ENCODE measurements around the gene COMMD10. TPM values are rescaled to one million over a fixed set of nuclear protein-coding genes. Genes with fewer than 3 reads are reported as not detected.

The COMMD10 gene
- polyA plus RNA-seq (2013, experiment 1 of 2): 21.9 TPM
- 22.7 TPM for polyA plus RNA-seq (2013, experiment 2 of 2)

DNA sequence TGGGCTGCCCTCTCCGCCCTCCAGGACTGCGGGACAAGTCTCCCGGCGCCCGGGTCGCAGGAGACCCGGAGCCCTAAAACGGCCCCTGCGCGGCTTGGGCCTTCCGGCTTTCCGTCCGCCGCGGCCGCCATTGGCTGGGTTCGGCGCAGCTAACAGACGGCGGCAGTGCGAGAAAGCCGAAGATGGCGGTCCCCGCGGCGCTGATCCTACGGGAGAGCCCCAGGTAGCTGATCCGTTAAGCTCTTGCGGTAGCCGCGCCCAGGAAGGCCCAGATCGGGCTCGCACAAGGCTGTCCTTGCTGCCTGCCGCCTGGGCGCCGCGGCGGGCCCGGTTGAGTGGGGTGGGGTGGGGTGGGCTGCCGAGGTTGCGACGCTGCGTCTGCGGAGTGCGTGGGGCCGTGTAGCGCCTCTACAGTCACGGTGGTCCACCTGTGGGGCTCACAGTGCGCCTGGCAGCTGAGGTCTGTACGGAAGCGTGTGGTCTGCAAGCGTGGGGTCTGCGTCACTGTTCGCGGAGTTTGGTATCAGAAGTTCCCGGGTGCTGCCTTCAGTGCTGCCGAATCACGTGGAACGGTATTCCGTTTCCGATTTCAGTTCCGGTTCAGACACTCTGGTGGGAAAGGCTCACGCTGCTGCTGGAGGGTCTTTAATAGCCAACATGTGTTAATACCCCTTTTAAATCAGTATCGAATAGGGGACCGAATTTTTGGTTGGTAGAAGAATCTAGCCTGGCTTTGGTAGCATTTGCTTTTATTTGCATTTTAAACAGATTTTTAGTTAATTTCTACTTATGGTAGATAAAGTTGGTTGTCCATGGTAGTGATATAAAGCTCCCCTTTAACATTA, at the start of gene COMMD10:
Gene COMMD10 (plus strand): TSS at position 155 of the 845 bp plus-strand sequence.
- H2BK15ac ChIP-seq (ENCODE audit: low read depth, poor library complexity, severe bottlenecking): no peak within 1 kb of the TSS
- no peak within 1 kb of the TSS for H2BK12ac ChIP-seq (ENCODE audit: low read length in 2 of 2)
- H3K9ac ChIP-seq (ENCODE audit: low read length): peak within 1 kb of the TSS; percentile 97
- peaks cover 6 to 8% of the 10 kb centered on the region in 2 experiments for H3K36me3 ChIP-seq (ENCODE audit: control insufficient read depth in 1 of 2, insufficient read depth in 2 of 2, low read depth in 1 of 2, low read length in 2 of 2)
- peak within 1 kb of the TSS; percentile 90 to 96 for H3K18ac ChIP-seq (ENCODE audit: low read depth in 1 of 2, low read length in 2 of 2)
- no peak within 1 kb of the TSS for H3K23ac ChIP-seq (ENCODE audit: low read length in 2 of 2)
- WGBS: under 1% methylated on average over 61 of the region's 65 CpGs
- H3K4me2 ChIP-seq (ENCODE audit: low read length, poor library complexity, severe bottlenecking): peak within 1 kb of the TSS; percentile 50
- peak within 1 kb of the TSS; percentile 55 for H4K91ac ChIP-seq (ENCODE audit: low read length)
- H3K9me3 ChIP-seq (ENCODE audit: control insufficient read depth, low read length): no peaks in the 10 kb centered on the region
- H3K27ac ChIP-seq (ENCODE audit: low read length, poor library complexity, severe bottlenecking): peak within 1 kb of the TSS; percentile 61
- peaks cover 15% of the 10 kb centered on the region for H3K79me1 ChIP-seq (replicated peaks; ENCODE audit: low read length, poor library complexity, severe bottlenecking)
- peak within 1 kb of the TSS in 1 of 2 experiments; percentile 45 for H3K14ac ChIP-seq (ENCODE audit: low read length in 2 of 2)
- peaks cover 4% of the 10 kb centered on the region for H3K4me1 ChIP-seq (ENCODE audit: control insufficient read depth, insufficient read depth, low read depth, low read length)
- H2AFZ ChIP-seq (ENCODE audit: low read depth, low read length): peak within 1 kb of the TSS; percentile 79
- peak within 1 kb of the TSS; percentile 80 to 86 for H3K4me3 ChIP-seq (ENCODE audit: insufficient read depth in 1 of 2, low read depth in 1 of 2, low read length in 2 of 2)
- H4K8ac ChIP-seq (ENCODE audit: low read length): peak within 1 kb of the TSS; percentile 77
- H2AK5ac ChIP-seq (ENCODE audit: low read length, severe bottlenecking): no peak within 1 kb of the TSS
- H3K4ac ChIP-seq (ENCODE audit: low read depth in 1 of 2, low read length in 2 of 2): peak within 1 kb of the TSS; percentile 42 to 79
- peak within 1 kb of the TSS; percentile 3 for H2BK5ac ChIP-seq (ENCODE audit: low read depth, low read length, poor library complexity, severe bottlenecking)
- DNase-seq: peak; percentile 86
- H3K27me3 ChIP-seq (ENCODE audit: control insufficient read depth in 1 of 2, insufficient read depth in 1 of 2, low read length in 2 of 2): no peaks in the 10 kb centered on the region
- peak within 1 kb of the TSS; percentile 65 for H2BK120ac ChIP-seq (ENCODE audit: low read depth, low read length)

DNA sequence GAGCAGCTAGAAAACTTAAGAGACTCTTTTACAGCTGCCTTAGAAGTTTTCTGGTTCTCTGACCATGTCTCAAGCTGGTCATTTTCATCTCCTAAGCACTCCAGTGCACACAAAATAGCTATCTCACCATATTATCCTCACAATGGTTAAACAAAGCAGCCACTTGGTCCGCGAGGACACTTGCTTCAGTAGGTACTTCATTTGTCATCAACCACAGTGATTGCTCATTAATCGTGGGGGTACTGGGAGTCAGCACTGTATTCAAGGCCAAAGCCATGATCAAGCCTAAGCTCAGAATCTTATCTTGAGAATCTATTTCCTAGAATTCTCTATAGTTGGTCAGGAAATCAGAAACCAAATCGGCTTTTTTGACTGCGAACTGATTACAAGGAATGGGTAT, 49.7 kb upstream of the COMMD10 start:
- H3K79me1 ChIP-seq (replicated peaks; ENCODE audit: low read length, poor library complexity, severe bottlenecking): no peaks in the 10 kb centered on the region
- WGBS: 95% methylated on average over 5 of the region's 5 CpGs

DNA sequence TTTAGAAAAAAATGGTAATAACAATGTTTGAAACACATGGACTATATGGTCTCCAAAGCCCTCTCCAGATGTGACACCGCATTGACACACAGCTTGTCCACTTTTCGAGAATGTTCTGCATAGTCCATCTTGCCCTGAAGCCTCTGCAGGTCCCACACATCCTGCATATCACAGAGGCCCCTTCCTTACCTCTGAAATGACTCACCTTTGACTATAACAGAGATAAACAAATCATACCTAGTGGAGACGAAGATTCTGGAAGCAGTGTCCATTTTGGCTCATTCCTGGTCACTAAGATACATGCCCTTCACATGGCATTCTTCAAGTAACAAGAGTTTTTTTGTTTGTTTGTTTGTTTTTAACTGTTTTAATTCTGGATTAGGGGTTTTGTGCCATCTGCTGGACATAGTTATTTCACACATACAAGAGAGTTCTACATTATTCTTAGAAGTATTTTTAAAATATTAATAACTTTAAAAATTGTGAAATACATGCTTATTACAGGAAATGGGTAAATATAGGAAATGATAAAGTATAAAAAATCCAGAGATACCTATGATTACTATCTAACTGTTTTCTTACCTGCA, 47.5 kb upstream of the COMMD10 start:
- Histone ChIP-seq H2BK12ac (ENCODE audit: low read length in 2 of 2) (no peak overlapping the region), H3K4me1 (ENCODE audit: control insufficient read depth, insufficient read depth, low read depth, low read length) (no peaks in the 10 kb centered on the region), H4K8ac (ENCODE audit: low read length) (no peak overlapping the region), H3K27me3 (ENCODE audit: control insufficient read depth in 1 of 2, insufficient read depth in 1 of 2, low read length in 2 of 2) (peaks cover 0 to 9% of the 10 kb centered on the region in 2 experiments), H2BK15ac (ENCODE audit: low read depth, poor library complexity, severe bottlenecking) (no peak overlapping the region), H3K79me1 (replicated peaks; ENCODE audit: low read length, poor library complexity, severe bottlenecking) (no peaks in the 10 kb centered on the region), H3K9me3 (ENCODE audit: control insufficient read depth, low read length) (no peaks in the 10 kb centered on the region), H3K18ac (ENCODE audit: low read depth in 1 of 2, low read length in 2 of 2) (no peak overlapping the region), H3K4me3 (ENCODE audit: insufficient read depth in 1 of 2, low read depth in 1 of 2, low read length in 2 of 2) (no peak overlapping the region), H2AFZ (ENCODE audit: low read depth, low read length) (no peak overlapping the region), H3K23ac (ENCODE audit: low read length in 2 of 2) (no peak overlapping the region), H2BK120ac (ENCODE audit: low read depth, low read length) (no peak overlapping the region), H3K27ac (ENCODE audit: low read length, poor library complexity, severe bottlenecking) (no peak overlapping the region), H3K9ac (ENCODE audit: low read length) (no peak overlapping the region), H4K91ac (ENCODE audit: low read length) (no peak overlapping the region), H3K4me2 (ENCODE audit: low read length, poor library complexity, severe bottlenecking) (no peak overlapping the region), H3K4ac (ENCODE audit: low read depth in 1 of 2, low read length in 2 of 2) (no peak overlapping the region), H3K36me3 (ENCODE audit: control insufficient read depth in 1 of 2, insufficient read depth in 2 of 2, low read depth in 1 of 2, low read length in 2 of 2) (no peaks in the 10 kb centered on the region), H3K14ac (ENCODE audit: low read length in 2 of 2) (no peak overlapping the region), H2AK5ac (ENCODE audit: low read length, severe bottlenecking) (no peak overlapping the region), H2BK5ac (ENCODE audit: low read depth, low read length, poor library complexity, severe bottlenecking) (no peak overlapping the region)
- WGBS: 92% methylated on average over 2 of the region's 3 CpGs
- no peak for DNase-seq

More for the DNA sequence above, 49.7 kb upstream of the COMMD10 start:
- no peak overlapping the region for H2AFZ ChIP-seq (ENCODE audit: low read depth, low read length)
- no peaks in the 10 kb centered on the region for H3K36me3 ChIP-seq (ENCODE audit: control insufficient read depth in 1 of 2, insufficient read depth in 2 of 2, low read depth in 1 of 2, low read length in 2 of 2)
- H3K4me2 ChIP-seq (ENCODE audit: low read length, poor library complexity, severe bottlenecking): no peak overlapping the region
- no peak overlapping the region for H3K14ac ChIP-seq (ENCODE audit: low read length in 2 of 2)
- H3K27me3 ChIP-seq (ENCODE audit: control insufficient read depth in 1 of 2, insufficient read depth in 1 of 2, low read length in 2 of 2): peaks cover 0 to 9% of the 10 kb centered on the region in 2 experiments
- no peak overlapping the region for H4K91ac ChIP-seq (ENCODE audit: low read length)
- no peaks in the 10 kb centered on the region for H3K4me1 ChIP-seq (ENCODE audit: control insufficient read depth, insufficient read depth, low read depth, low read length)
- H2BK15ac ChIP-seq (ENCODE audit: low read depth, poor library complexity, severe bottlenecking): no peak overlapping the region
- no peaks in the 10 kb centered on the region for H3K9me3 ChIP-seq (ENCODE audit: control insufficient read depth, low read length)
- H3K9ac ChIP-seq (ENCODE audit: low read length): no peak overlapping the region
- H3K27ac ChIP-seq (ENCODE audit: low read length, poor library complexity, severe bottlenecking): no peak overlapping the region
- no peak overlapping the region for H2AK5ac ChIP-seq (ENCODE audit: low read length, severe bottlenecking)
- H3K4ac ChIP-seq (ENCODE audit: low read depth in 1 of 2, low read length in 2 of 2): no peak overlapping the region
- no peak overlapping the region for H3K4me3 ChIP-seq (ENCODE audit: insufficient read depth in 1 of 2, low read depth in 1 of 2, low read length in 2 of 2)
- H3K23ac ChIP-seq (ENCODE audit: low read length in 2 of 2): no peak overlapping the region
- no peak overlapping the region for H3K18ac ChIP-seq (ENCODE audit: low read depth in 1 of 2, low read length in 2 of 2)
- H2BK12ac ChIP-seq (ENCODE audit: low read length in 2 of 2): no peak overlapping the region
- no peak overlapping the region for H2BK5ac ChIP-seq (ENCODE audit: low read depth, low read length, poor library complexity, severe bottlenecking)
- H4K8ac ChIP-seq (ENCODE audit: low read length): no peak overlapping the region
- no peak for DNase-seq
- H2BK120ac ChIP-seq (ENCODE audit: low read depth, low read length): no peak overlapping the region

DNA sequence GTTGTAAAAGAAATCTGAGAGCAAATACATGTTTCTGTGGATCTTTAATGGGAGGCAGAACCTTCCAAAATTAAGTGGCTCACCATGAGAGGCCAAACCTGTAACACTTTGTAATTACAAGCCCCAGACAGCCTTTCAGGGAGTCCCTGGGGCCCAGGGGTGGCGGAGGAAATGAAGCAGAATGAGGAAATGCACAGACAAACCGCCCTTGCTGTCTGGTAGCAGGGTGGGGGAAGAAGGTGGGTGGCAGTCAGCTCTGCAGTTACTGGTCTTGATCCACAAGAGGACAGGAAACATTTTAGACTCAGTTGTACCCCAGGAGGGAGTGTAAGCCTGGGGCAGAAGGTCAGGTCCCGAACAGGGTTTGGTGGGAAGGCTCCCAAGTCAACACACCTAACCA, 46.0 kb upstream of the COMMD10 start:
- Histone ChIP-seq H4K91ac (ENCODE audit: low read length) (no peak overlapping the region), H3K14ac (ENCODE audit: low read length in 2 of 2) (no peak overlapping the region), H2BK120ac (ENCODE audit: low read depth, low read length) (no peak overlapping the region), H3K18ac (ENCODE audit: low read depth in 1 of 2, low read length in 2 of 2) (no peak overlapping the region), H3K36me3 (ENCODE audit: control insufficient read depth in 1 of 2, insufficient read depth in 2 of 2, low read depth in 1 of 2, low read length in 2 of 2) (no peaks in the 10 kb centered on the region), H2BK5ac (ENCODE audit: low read depth, low read length, poor library complexity, severe bottlenecking) (no peak overlapping the region), H4K8ac (ENCODE audit: low read length) (no peak overlapping the region), H3K27me3 (ENCODE audit: control insufficient read depth in 1 of 2, insufficient read depth in 1 of 2, low read length in 2 of 2) (peaks cover 0 to 9% of the 10 kb centered on the region in 2 experiments), H2AK5ac (ENCODE audit: low read length, severe bottlenecking) (no peak overlapping the region), H3K9me3 (ENCODE audit: control insufficient read depth, low read length) (no peaks in the 10 kb centered on the region), H3K4ac (ENCODE audit: low read depth in 1 of 2, low read length in 2 of 2) (no peak overlapping the region), H3K79me1 (replicated peaks; ENCODE audit: low read length, poor library complexity, severe bottlenecking) (no peaks in the 10 kb centered on the region), H3K4me2 (ENCODE audit: low read length, poor library complexity, severe bottlenecking) (no peak overlapping the region), H3K9ac (ENCODE audit: low read length) (no peak overlapping the region), H2BK15ac (ENCODE audit: low read depth, poor library complexity, severe bottlenecking) (no peak overlapping the region), H3K4me3 (ENCODE audit: insufficient read depth in 1 of 2, low read depth in 1 of 2, low read length in 2 of 2) (no peak overlapping the region), H3K4me1 (ENCODE audit: control insufficient read depth, insufficient read depth, low read depth, low read length) (no peaks in the 10 kb centered on the region), H2AFZ (ENCODE audit: low read depth, low read length) (no peak overlapping the region), H3K27ac (ENCODE audit: low read length, poor library complexity, severe bottlenecking) (no peak overlapping the region), H2BK12ac (ENCODE audit: low read length in 2 of 2) (no peak overlapping the region), H3K23ac (ENCODE audit: low read length in 2 of 2) (no peak overlapping the region)
- 64% methylated on average over 2 of the region's 3 CpGs for WGBS
- DNase-seq: no peak
